Fibroblast of pulmonary artery (primary cell): Measurements from ENCODE around the gene GRID2.

Experiments
- DNase-seq: peaks from one replicate; pipeline ENCODE4 v3.0.0-alpha.2; 2010; ENCODE audit warnings: low read depth
- H3K4me3 ChIP-seq: replicated peaks from 2 replicates; pipeline ENCODE4 v1.5.1; 2011; ENCODE audit warnings: low read depth, mild to moderate bottlenecking, control low read depth, low read length, moderate library complexity
- CTCF ChIP-seq: IDR thresholded peaks from 2 replicates; pipeline ENCODE4 v1.5.1; 2011; ENCODE audit warnings: mild to moderate bottlenecking, control low read depth, low read length, inconsistent platforms; ENCODE audit errors: missing control alignments

The GRID2 gene

GRCh38 chr4:92634882-92635281 lies 331.1 kb downstream of the GRID2 start:
- DNase-seq = no peak
- no peak overlapping the region for H3K4me3 ChIP-seq
- no peak for TF ChIP-seq CTCF

GRCh38 chr4:92636038-92636806 lies 332.5 kb downstream of the GRID2 start:
- DNase-seq = peak; percentile 3
- no peak for TF ChIP-seq CTCF
- H3K4me3 ChIP-seq = no peak overlapping the region

GRCh38 chr4:92641409-92641808 lies 337.6 kb downstream of the GRID2 start:
- H3K4me3 ChIP-seq = no peak overlapping the region
- no peak for TF ChIP-seq CTCF
- no peak for DNase-seq

GRCh38 chr4:92646826-92647225 lies 343.1 kb downstream of the GRID2 start:
- TF ChIP-seq CTCF = no peak
- DNase-seq = no peak
- no peak overlapping the region for H3K4me3 ChIP-seq

GRCh38 chr4:92651536-92651935 lies 347.8 kb downstream of the GRID2 start:
- no peak for DNase-seq
- no peak overlapping the region for H3K4me3 ChIP-seq
- TF ChIP-seq CTCF = no peak

- no peak overlapping the region for H3K4me3 ChIP-seq
- no peak for DNase-seq
- no peak for TF ChIP-seq CTCF
These were observed 350.3 kb downstream of the GRID2 start for GRCh38 chr4:92654084-92654483.

- no peak overlapping the region for H3K4me3 ChIP-seq
- no peak for DNase-seq
- no peak for TF ChIP-seq CTCF
These were observed 353.9 kb downstream of the GRID2 start for GRCh38 chr4:92657695-92658094.
